IPS-18a (cell line): ENCODE results near the gene TENM4.

Experiments used
- H3K27ac ChIP-seq: one replicate; pipeline ENCODE4 v1.5.1; 2013; ENCODE audit warnings: low read length
- H3K27me3 ChIP-seq: one replicate; pipeline ENCODE4 v1.6.1; 2013; ENCODE audit warnings: mild to moderate bottlenecking, low read length; ENCODE audit not compliant: control insufficient read depth, insufficient read depth
- H3K36me3 ChIP-seq: one replicate; pipeline ENCODE4 v1.6.1; 2013; ENCODE audit warnings: low read depth, low read length; ENCODE audit not compliant: control insufficient read depth
- H3K4me1 ChIP-seq: one replicate; pipeline ENCODE4 v1.6.1; 2013; ENCODE audit warnings: low read depth, low read length; ENCODE audit not compliant: control insufficient read depth
- H3K4me3 ChIP-seq: one replicate; pipeline ENCODE4 v1.5.1; 2013; ENCODE audit warnings: low read length
- H3K9ac ChIP-seq: one replicate; pipeline ENCODE4 v1.6.1; 2013; ENCODE audit warnings: mild to moderate bottlenecking, low read length, moderate library complexity
- H3K9me3 ChIP-seq: one replicate; pipeline ENCODE4 v1.6.1; 2013; ENCODE audit warnings: low read depth, low read length; ENCODE audit not compliant: control insufficient read depth

TENM4 gene

DNA sequence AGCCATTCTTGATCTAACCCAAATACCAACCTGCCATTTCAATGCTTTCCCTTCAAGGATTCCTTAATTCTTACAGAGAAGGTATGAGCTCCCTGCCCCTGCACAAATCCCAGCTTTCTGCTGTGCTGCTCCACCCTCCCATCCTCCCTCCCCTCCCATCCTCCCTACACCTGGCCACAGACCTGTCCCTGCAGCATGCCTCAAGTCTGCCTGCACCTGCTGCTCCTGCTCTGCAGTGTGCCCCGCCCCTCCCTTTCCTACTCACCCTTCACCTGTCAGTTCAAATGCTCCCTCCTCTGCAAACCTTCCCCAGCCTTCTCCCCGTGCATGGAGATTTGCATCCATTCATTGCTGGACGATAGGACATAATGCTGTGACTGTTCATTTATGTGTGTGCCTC lies 726.3 kb downstream of the TENM4 start:
- Histone ChIP-seq H3K27me3 (no peaks in the 10 kb centered on the region), H3K4me3 (no peak overlapping the region), H3K9me3 (no peaks in the 10 kb centered on the region), H3K27ac (no peak overlapping the region), H3K9ac (no peak overlapping the region), H3K36me3 (no peaks in the 10 kb centered on the region), H3K4me1 (no peaks in the 10 kb centered on the region)

DNA sequence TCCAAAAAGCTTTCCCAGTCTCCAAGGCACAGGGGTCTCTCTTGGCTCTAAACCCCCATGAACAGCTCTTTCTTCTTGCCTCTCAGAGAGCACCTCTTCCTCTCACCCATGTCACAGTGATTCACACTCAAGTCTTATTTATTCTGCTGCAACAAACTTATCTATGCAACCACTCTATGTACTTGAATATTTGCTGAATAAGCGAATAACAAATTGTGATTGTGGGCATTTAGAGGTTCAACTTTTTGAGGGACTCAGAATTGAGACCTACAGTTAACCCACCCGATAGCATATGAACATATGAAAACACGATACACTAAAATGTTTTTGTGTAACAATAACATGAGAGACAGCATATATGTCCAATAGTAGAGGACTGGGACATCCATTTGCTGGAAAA lies 729.1 kb downstream of the TENM4 start:
- no peaks in the 10 kb centered on the region for H3K4me1 ChIP-seq
- H3K4me3 ChIP-seq, result no peak overlapping the region
- H3K27me3 ChIP-seq, result no peaks in the 10 kb centered on the region
- H3K9me3 ChIP-seq, result no peaks in the 10 kb centered on the region
- no peak overlapping the region for H3K27ac ChIP-seq
- no peaks in the 10 kb centered on the region for H3K36me3 ChIP-seq
- H3K9ac ChIP-seq, result no peak overlapping the region

DNA sequence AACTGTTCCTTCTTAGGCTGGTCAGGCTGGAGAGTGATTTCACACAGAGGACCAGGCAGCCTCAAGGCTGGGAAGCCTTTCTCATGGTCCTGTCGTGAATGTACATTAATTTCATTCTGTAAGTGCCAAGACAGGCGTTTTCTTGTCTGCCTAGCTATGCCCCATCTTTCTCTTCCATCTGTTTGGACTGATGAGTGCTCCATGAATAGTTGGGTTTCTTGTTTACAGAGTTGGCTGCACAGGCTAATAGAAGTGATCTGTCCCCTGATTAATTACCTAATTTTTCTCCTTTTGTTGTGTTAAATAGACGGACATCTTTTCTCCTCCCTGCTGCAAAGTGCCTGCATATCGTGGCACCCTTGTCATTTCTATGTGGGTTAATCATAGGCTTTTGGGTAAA lies 730.4 kb downstream of the TENM4 start:
- Histone ChIP-seq H3K27ac (no peak overlapping the region), H3K9ac (no peak overlapping the region), H3K9me3 (no peaks in the 10 kb centered on the region), H3K36me3 (no peaks in the 10 kb centered on the region), H3K4me1 (no peaks in the 10 kb centered on the region), H3K4me3 (no peak overlapping the region), H3K27me3 (no peaks in the 10 kb centered on the region)

DNA sequence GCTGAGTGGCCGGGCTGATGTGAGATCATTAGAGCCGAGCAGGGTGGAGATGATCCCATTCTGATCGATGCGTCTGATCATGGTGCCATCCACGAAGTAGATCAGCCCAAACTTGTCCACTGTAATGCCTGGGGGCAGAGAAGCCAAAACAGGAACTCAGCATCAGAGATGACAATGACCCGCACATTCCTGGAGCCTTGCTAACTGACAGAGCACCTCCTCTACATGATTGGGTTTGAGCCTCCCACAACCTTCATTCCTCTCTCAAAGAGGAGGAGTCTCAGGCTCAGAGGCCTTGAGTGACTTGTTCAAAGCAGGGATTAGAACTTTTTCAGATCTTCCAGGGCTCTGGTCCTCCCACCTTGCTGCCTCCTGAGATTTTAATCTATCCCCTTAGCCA lies 732.4 kb downstream of the TENM4 start:
- no peaks in the 10 kb centered on the region for H3K36me3 ChIP-seq
- H3K9me3 ChIP-seq, result no peaks in the 10 kb centered on the region
- H3K27ac ChIP-seq, result no peak overlapping the region
- no peaks in the 10 kb centered on the region for H3K4me1 ChIP-seq
- no peaks in the 10 kb centered on the region for H3K27me3 ChIP-seq
- H3K9ac ChIP-seq, result no peak overlapping the region
- no peak overlapping the region for H3K4me3 ChIP-seq

DNA sequence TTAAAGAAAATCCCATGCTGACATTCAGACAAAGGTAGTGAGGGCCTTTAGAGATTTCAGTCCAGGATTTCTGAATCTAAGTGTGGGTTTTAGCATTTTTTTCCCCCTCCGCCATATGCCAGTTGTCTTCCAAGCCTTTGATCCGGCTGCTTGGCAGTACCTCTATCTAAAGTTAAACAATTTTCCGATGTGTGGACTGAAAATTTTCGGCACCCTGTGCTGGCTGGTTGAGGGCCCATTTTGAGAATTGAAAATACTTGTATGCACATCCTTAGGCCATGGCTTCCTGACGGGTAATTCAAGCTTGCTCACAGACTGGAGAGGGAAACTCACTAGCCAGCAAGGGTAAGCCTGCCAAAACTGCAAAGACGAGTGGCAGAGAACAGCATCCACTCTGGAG lies 734.3 kb downstream of the TENM4 start:
- H3K4me3 ChIP-seq, result no peak overlapping the region
- no peaks in the 10 kb centered on the region for H3K27me3 ChIP-seq
- no peak overlapping the region for H3K9ac ChIP-seq
- no peaks in the 10 kb centered on the region for H3K9me3 ChIP-seq
- no peak overlapping the region for H3K27ac ChIP-seq
- no peaks in the 10 kb centered on the region for H3K36me3 ChIP-seq
- H3K4me1 ChIP-seq, result no peaks in the 10 kb centered on the region

DNA sequence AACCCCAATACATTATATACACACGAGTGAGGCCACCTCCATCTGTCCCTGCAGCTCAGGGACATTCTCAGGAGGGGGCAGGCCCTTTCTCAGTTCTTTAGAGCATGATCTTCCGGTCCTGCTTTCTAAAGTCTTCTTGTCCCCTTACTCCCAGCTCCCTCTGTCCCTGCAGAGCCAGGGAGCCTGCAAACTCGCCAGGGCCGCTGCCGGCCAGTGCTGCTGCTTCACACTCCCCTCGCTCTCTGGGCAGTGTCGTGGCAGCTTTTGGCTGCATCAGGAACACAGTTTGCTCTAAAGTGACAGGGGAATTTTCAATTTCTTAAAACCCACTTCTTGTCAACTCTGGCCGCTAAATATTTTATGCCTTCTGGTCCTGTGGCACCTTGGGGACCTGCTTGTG lies 736.0 kb downstream of the TENM4 start:
- no peak overlapping the region for H3K4me3 ChIP-seq

DNA sequence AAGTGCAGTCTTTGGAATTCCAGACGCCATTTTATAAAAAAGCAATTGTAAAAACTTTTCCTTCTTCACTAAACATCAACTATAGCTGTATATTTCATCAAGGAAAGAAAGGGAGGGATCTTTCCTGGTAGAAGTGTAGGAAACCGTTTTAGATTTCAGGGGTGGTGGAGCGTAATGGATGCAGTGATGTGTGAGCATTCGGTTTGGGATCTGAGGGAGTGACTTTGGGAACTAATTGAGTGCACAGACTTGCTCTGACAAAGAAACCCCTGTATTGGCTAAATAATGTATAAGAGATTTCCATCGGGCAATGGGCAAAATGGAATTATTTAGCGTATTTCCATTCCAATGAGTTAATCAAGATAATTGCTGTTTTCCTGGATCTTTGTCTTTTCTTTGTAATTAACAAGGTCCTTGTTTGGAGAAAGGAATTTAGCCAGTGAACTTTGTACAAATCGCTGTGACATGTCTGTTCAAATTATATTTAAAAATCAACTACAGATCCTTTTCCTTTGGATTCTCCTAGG lies 741.2 kb downstream of the TENM4 start:
- no peaks in the 10 kb centered on the region for H3K9me3 ChIP-seq
- no peaks in the 10 kb centered on the region for H3K4me1 ChIP-seq
- no peaks in the 10 kb centered on the region for H3K36me3 ChIP-seq
- no peaks in the 10 kb centered on the region for H3K27me3 ChIP-seq
- no peak overlapping the region for H3K4me3 ChIP-seq
- no peak overlapping the region for H3K9ac ChIP-seq
- no peak overlapping the region for H3K27ac ChIP-seq

More for the DNA sequence above, 736.0 kb downstream of the TENM4 start:
- H3K27ac ChIP-seq, result no peak overlapping the region
- H3K9ac ChIP-seq, result no peak overlapping the region
- H3K27me3 ChIP-seq, result no peaks in the 10 kb centered on the region
- H3K9me3 ChIP-seq, result no peaks in the 10 kb centered on the region
- no peaks in the 10 kb centered on the region for H3K36me3 ChIP-seq
- H3K4me1 ChIP-seq, result no peaks in the 10 kb centered on the region

DNA sequence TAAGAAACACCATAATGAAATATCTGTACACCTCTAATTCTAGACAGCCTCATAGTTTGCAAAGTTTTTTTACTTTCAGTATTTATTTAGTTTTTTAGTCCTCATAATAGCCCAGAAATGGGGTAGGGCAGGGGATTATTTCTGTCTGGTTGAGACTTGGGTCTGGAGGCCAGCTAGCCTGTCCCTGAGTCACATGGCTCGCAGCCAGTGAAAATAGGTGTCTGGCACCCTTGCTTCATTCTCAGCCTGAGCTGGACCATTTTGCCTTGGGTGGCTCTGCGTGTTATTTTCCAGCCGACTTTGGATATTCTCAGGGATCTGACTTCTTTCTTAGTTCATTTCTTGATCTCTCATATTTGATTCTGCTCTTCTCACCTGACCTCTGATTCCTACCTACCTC lies 742.2 kb downstream of the TENM4 start:
- H3K27ac ChIP-seq, result no peak overlapping the region

DNA sequence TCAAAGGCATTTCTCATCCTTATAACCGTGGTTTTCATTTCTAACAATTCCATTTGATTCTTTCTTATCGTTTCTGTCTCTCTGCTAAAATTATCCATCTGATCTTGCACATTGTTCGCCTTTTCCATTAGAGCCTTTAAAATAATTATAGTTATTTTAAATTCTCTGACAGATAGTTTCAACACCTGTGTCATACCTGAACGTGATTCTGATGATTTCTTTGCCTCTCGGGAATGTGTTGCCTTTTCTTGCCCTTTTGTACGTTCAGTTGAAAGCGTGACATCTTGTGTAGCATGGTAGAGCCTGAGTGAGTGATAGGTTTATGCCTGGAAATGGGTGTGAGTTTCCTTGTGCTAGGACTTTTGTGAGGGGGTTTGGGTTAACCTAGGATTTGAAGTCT lies 744.7 kb downstream of the TENM4 start:
- Histone ChIP-seq H3K27ac (no peak overlapping the region), H3K4me3 (no peak overlapping the region), H3K36me3 (no peaks in the 10 kb centered on the region), H3K9me3 (no peaks in the 10 kb centered on the region), H3K9ac (no peak overlapping the region), H3K27me3 (no peaks in the 10 kb centered on the region), H3K4me1 (no peaks in the 10 kb centered on the region)

More for the DNA sequence above, 742.2 kb downstream of the TENM4 start:
- H3K27me3 ChIP-seq, result no peaks in the 10 kb centered on the region
- H3K4me3 ChIP-seq, result no peak overlapping the region
- no peak overlapping the region for H3K9ac ChIP-seq
- no peaks in the 10 kb centered on the region for H3K9me3 ChIP-seq
- H3K36me3 ChIP-seq, result no peaks in the 10 kb centered on the region
- no peaks in the 10 kb centered on the region for H3K4me1 ChIP-seq

DNA sequence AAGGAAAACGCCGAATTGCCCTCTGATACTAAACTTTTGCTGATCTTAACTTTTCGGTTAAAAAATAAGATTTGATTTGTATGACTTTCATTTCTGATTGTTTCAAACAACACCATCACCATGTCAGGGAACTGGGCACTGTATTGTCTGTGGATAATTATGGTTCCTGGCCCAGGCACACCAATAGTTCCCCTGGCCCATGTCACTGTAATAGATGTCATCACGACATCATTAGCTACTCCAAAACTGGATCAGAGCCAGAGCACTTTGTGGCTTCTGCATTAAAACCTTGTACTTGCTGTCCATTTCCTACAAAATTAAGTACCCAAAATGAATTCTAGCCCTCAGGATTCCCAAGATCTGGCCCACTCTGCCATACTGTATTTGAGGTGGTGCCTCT lies 746.7 kb downstream of the TENM4 start:
- Histone ChIP-seq H3K36me3 (no peaks in the 10 kb centered on the region), H3K9ac (no peak overlapping the region), H3K4me3 (no peak overlapping the region), H3K9me3 (no peaks in the 10 kb centered on the region), H3K27ac (no peak overlapping the region), H3K4me1 (peaks cover 6% of the 10 kb centered on the region), H3K27me3 (no peaks in the 10 kb centered on the region)

DNA sequence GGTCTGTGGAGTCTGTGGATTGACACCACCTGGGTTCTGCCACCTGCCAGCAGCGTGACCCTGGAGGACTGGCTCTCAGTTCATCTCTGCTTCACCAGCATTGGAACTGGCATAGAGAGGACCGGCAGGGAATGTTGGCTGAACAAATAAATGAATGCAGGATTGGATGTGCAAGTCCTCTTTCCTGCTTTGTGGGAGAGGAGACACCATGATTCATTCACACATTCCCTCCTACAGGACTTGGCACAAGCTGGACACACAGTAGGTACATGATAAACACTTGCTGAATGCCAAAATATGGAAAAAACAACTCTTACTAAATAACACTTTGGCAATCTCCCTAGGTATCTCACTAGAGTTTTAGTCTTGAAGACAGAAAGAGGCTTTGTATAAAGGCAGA lies 749.6 kb downstream of the TENM4 start:
- H3K4me3 ChIP-seq, result no peak overlapping the region
- no peaks in the 10 kb centered on the region for H3K9me3 ChIP-seq
- peaks cover 18% of the 10 kb centered on the region for H3K4me1 ChIP-seq
- no peaks in the 10 kb centered on the region for H3K27me3 ChIP-seq
- no peak overlapping the region for H3K9ac ChIP-seq
- H3K36me3 ChIP-seq, result no peaks in the 10 kb centered on the region
- H3K27ac ChIP-seq, result no peak overlapping the region

DNA sequence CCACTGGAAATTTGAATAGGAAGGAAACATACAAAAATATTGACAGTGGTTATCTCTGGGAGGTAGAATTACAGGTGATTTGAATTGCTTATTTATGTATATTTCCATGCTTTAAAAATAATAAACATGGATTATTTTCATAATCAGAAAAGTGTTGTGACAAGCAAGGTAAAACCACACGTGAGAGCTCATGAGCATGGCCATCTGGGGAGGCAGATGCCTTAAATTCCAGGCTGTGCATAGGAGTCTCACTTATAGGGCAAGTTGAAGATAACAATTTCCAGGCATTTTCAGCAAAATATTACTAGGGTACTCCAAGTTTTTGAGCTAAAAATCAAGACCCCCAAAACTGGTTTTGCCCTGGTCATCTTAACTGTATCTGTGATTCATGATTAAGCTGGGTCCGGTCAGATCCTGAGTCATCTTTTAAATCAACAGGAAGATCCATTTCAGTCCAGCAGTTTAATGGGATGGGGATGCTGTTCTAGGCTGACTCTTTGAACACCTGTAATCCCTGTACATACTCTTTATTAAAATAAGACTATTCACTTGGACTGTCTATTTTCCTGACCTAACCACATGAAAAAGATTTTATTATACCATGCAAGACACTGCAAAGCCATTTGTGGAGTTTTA lies 750.4 kb downstream of the TENM4 start:
- H3K4me1 ChIP-seq, result peaks cover 18% of the 10 kb centered on the region
- H3K9me3 ChIP-seq, result no peaks in the 10 kb centered on the region
- H3K27me3 ChIP-seq, result no peaks in the 10 kb centered on the region
- H3K27ac ChIP-seq, result no peak overlapping the region
- H3K9ac ChIP-seq, result no peak overlapping the region
- H3K36me3 ChIP-seq, result no peaks in the 10 kb centered on the region
- H3K4me3 ChIP-seq, result no peak overlapping the region
